GM18951 (cell line): ENCODE measurements around the gene HS1BP3.

Experiments
- POLR2A ChIP-seq: IDR thresholded peaks from 4 replicates; pipeline ENCODE4 v1.6.1; 2011; ENCODE audit warnings: mild to moderate bottlenecking; ENCODE audit not compliant: insufficient read length, insufficient read depth; ENCODE audit errors: extremely low read depth
- in situ Hi-C: fragments of 300-500 bp; cut with MboI; formaldehyde crosslinking; loops from one replicate; pipeline ENCODE4 v1.12.0; 2022; ENCODE audit warnings: low sequenced_read_pairs, mixed read lengths, inconsistent platforms; ENCODE audit not compliant: unreplicated experiment

The HS1BP3 gene

GRCh38 chr2:20615466-20616241, 35.2 kb downstream of the HS1BP3 start:
- no peak for TF ChIP-seq POLR2A
- in situ Hi-C loops: no loop called here

- no peak for TF ChIP-seq POLR2A
- in situ Hi-C loops: no loop called here
Measured at GRCh38 chr2:20615068-20615465, 35.8 kb downstream of the HS1BP3 start.

- in situ Hi-C loops: no loop called here
- TF ChIP-seq POLR2A: no peak
Measured at GRCh38 chr2:20614201-20615067, 36.5 kb downstream of the HS1BP3 start.

- TF ChIP-seq POLR2A: no peak
- in situ Hi-C loops: no loop called here
Measured at GRCh38 chr2:20612925-20613916, 37.7 kb downstream of the HS1BP3 start.

- in situ Hi-C loops: no loop called here
Measured at GRCh38 chr2:20611844-20612356, 39.0 kb downstream of the HS1BP3 start.

GRCh38 chr2:20611077-20611843, 39.6 kb downstream of the HS1BP3 start:
- no peak for TF ChIP-seq POLR2A
- in situ Hi-C loops: no loop called here

More at GRCh38 chr2:20611844-20612356, 39.0 kb downstream of the HS1BP3 start:
- TF ChIP-seq POLR2A: no peak

- TF ChIP-seq POLR2A: no peak
- in situ Hi-C loops: no loop called here
Measured at GRCh38 chr2:20609995-20610357, 40.9 kb downstream of the HS1BP3 start.

- in situ Hi-C loops: no loop called here
- no peak for TF ChIP-seq POLR2A
Measured at GRCh38 chr2:20609349-20609994, 41.4 kb downstream of the HS1BP3 start.

GRCh38 chr2:20608666-20609348, 42.1 kb downstream of the HS1BP3 start:
- in situ Hi-C loops: no loop called here
- TF ChIP-seq POLR2A: no peak

GRCh38 chr2:20607446-20607845, 43.5 kb downstream of the HS1BP3 start:
- no peak for TF ChIP-seq POLR2A
- in situ Hi-C loops: no loop called here

- in situ Hi-C loops: no loop called here
- TF ChIP-seq POLR2A: no peak
Measured at GRCh38 chr2:20606198-20606597, 44.7 kb downstream of the HS1BP3 start.

- no peak for TF ChIP-seq POLR2A
- in situ Hi-C loops: no loop called here
Measured at GRCh38 chr2:20604951-20605381, 45.9 kb downstream of the HS1BP3 start.
